Neural cell (in vitro differentiated cells): ENCODE measurements around the gene CERT1.

Experiments
- EP300 ChIP-seq: fragments of 450-650 bp; conservative IDR thresholded peaks from 2 replicates; pipeline ENCODE4 v1.6.1; 2014; ENCODE audit warnings: antibody characterized with exemption, mild to moderate bottlenecking, moderate library complexity; ENCODE audit not compliant: poor library complexity, severe bottlenecking
- EZH2 ChIP-seq: fragments of 200-600, 300-800 bp; shearing (Covaris generic), sonication (generic); IDR thresholded peaks from 2 replicates; pipeline ENCODE4 v1.6.1; 2014; ENCODE audit warnings: antibody characterized with exemption, low read length, borderline replicate concordance, mild to moderate bottlenecking; ENCODE audit not compliant: insufficient read depth, poor library complexity, severe bottlenecking
- TF ChIP-seq, protein P1 (sequence below): fragments of 450-650 bp; IDR thresholded peaks from 2 replicates; pipeline ENCODE4 v1.5.1; 2014; ENCODE audit warnings: antibody characterized with exemption, mild to moderate bottlenecking, moderate library complexity; ENCODE audit not compliant: poor library complexity, severe bottlenecking

DNA sequence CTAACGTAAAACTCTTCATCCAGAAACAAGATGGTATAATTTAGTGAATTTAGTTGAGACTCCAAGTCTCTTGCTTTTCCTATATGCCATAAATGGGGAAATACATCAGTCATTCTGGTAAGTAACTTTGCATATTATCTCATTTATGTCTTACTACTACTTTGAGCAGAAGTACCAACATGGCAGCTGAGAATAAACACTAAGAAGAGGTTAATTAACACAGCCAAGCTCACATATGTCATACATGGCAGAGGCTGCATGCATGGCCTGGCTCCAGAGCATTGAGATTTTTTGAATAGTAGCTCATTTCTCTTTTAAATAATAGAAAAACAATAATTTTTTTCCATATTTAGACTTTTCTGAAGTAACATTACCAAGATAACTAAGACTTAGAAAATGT, 54.3 kb downstream of the CERT1 start:
- TF ChIP-seq, protein P1, sequence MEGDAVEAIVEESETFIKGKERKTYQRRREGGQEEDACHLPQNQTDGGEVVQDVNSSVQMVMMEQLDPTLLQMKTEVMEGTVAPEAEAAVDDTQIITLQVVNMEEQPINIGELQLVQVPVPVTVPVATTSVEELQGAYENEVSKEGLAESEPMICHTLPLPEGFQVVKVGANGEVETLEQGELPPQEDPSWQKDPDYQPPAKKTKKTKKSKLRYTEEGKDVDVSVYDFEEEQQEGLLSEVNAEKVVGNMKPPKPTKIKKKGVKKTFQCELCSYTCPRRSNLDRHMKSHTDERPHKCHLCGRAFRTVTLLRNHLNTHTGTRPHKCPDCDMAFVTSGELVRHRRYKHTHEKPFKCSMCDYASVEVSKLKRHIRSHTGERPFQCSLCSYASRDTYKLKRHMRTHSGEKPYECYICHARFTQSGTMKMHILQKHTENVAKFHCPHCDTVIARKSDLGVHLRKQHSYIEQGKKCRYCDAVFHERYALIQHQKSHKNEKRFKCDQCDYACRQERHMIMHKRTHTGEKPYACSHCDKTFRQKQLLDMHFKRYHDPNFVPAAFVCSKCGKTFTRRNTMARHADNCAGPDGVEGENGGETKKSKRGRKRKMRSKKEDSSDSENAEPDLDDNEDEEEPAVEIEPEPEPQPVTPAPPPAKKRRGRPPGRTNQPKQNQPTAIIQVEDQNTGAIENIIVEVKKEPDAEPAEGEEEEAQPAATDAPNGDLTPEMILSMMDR: no peak
- TF ChIP-seq EZH2 (no peak), EP300 (no peak)
